ENCODE results near the gene WDR43. TPM values are rescaled to one million over a fixed set of nuclear protein-coding genes. Genes with fewer than 3 reads are reported as not detected.

WDR43 gene
- total and polyA plus RNA-seq, 2 experiments from 2014 or later: 101 to 140 TPM

- TF ChIP-seq ETS1 (IDR thresholded peaks at IDR 0.05): no peak
These were observed 40.3 kb downstream of the WDR43 start (continued) for GRCh38 chr2:28934769-28935168.

- peaks cover 14% of the 10 kb centered on the region for H3K27me3 Mint-ChIP-seq (ENCODE audit: insufficient read depth, low read depth, poor library complexity)
- H3K4me1 ChIP-seq (ENCODE audit: insufficient read depth): no peaks in the 10 kb centered on the region
- H3K27ac ChIP-seq (ENCODE audit: low read depth): peak overlapping the region; percentile 11; the same call in 1 of the 2 replicates
- peaks cover 86% of the 10 kb centered on the region for H3K36me3 ChIP-seq (ENCODE audit: insufficient read depth)
- H2AFZ ChIP-seq: no peak overlapping the region
- peaks cover 40% of the 10 kb centered on the region for H4K20me1 ChIP-seq (replicated peaks; ENCODE audit: insufficient read depth)
- H3K36me3 Mint-ChIP-seq (ENCODE audit: low read depth): peaks cover 95% of the 10 kb centered on the region
- TF ChIP-seq ZNF114 (CRISPR knock-in tag; IDR thresholded peaks at IDR 0.05) (no peak), ZNF331 (CRISPR knock-in tag; IDR thresholded peaks at IDR 0.05; ENCODE audit: low read depth) (no peak), NANOG (IDR thresholded peaks at IDR 0.05; ENCODE audit: borderline replicate concordance) (no peak), EZH2 (IDR thresholded peaks at IDR 0.05; ENCODE audit: low read depth, unreplicated experiment) (no peak)
- H3K4me2 ChIP-seq: no peak overlapping the region
- H3K9me2 ChIP-seq (ENCODE audit: insufficient read depth): no peaks in the 10 kb centered on the region
- H3K27ac Mint-ChIP-seq: no peak overlapping the region
- no peaks in the 10 kb centered on the region; the same call in 1 of the 2 replicates for H3F3A ChIP-seq (replicated peaks; ENCODE audit: low read depth)
- no peak overlapping the region for H3K4me3 Mint-ChIP-seq
- no peak overlapping the region for H3K4me3 ChIP-seq
- no peaks in the 10 kb centered on the region for H3K27me3 ChIP-seq (ENCODE audit: insufficient read depth)
- no peaks in the 10 kb centered on the region for H3K9me3 Mint-ChIP-seq
- H3K79me2 ChIP-seq (replicated peaks; ENCODE audit: insufficient read depth): peaks cover 50% of the 10 kb centered on the region
- ATAC-seq (no peak), DNase-seq (ENCODE audit: low spot score) (no peak)
- H3K4me1 Mint-ChIP-seq: no peaks in the 10 kb centered on the region
These were observed 46.5 kb downstream of the WDR43 start for GRCh38 chr2:28941008-28941407.

- Histone ChIP-seq H3K79me2 (replicated peaks; ENCODE audit: insufficient read depth) (peaks cover 28% of the 10 kb centered on the region), H3K27me3 (ENCODE audit: insufficient read depth) (no peaks in the 10 kb centered on the region), H3K4me3 (no peak overlapping the region), H2AFZ (no peak overlapping the region), H3K4me1 (ENCODE audit: insufficient read depth) (no peaks in the 10 kb centered on the region), H3K36me3 (ENCODE audit: insufficient read depth) (peaks cover 89% of the 10 kb centered on the region), H3K27ac (ENCODE audit: low read depth) (no peak overlapping the region), H3F3A (replicated peaks; ENCODE audit: low read depth) (no peaks in the 10 kb centered on the region; the same call in 1 of the 2 replicates), H3K9me2 (ENCODE audit: insufficient read depth) (no peaks in the 10 kb centered on the region), H4K20me1 (replicated peaks; ENCODE audit: insufficient read depth) (peaks cover 26% of the 10 kb centered on the region; the same call in 1 of the 2 replicates), H3K4me2 (no peak overlapping the region)
- DNase-seq (ENCODE audit: low spot score) (no peak), ATAC-seq (no peak)
- Mint-ChIP-seq H3K9me3 (peaks cover 21% of the 10 kb centered on the region), H3K4me1 (no peaks in the 10 kb centered on the region), H3K27ac (no peak overlapping the region), H3K36me3 (ENCODE audit: low read depth) (peaks cover 95% of the 10 kb centered on the region), H3K4me3 (no peak overlapping the region), H3K27me3 (ENCODE audit: insufficient read depth, low read depth, poor library complexity) (peaks cover 11% of the 10 kb centered on the region)
- no peak for TF ChIP-seq CTCF (conservative IDR thresholded peaks at IDR 0.05; ENCODE audit: low read depth in 2 of 2)
- no peak for TF ChIP-seq NANOG (IDR thresholded peaks at IDR 0.05; ENCODE audit: borderline replicate concordance)
- no peak for TF ChIP-seq CREB1 (CRISPR knock-in tag; IDR thresholded peaks at IDR 0.05; ENCODE audit: low read depth)
- TF ChIP-seq STAT1 (IDR thresholded peaks at IDR 0.05; ENCODE audit: unreplicated experiment): no peak
- no peak for TF ChIP-seq JUNB (IDR thresholded peaks at IDR 0.05; ENCODE audit: unreplicated experiment)
- no peak for TF ChIP-seq POLR2AphosphoS5 (IDR thresholded peaks at IDR 0.05; ENCODE audit: low read depth)
- no peak for TF ChIP-seq REST (IDR thresholded peaks at IDR 0.05; ENCODE audit: unreplicated experiment)
- no peak for TF ChIP-seq EZH2phosphoT487 (IDR thresholded peaks at IDR 0.05; ENCODE audit: unreplicated experiment)
- TF ChIP-seq ZNF114 (CRISPR knock-in tag; IDR thresholded peaks at IDR 0.05): no peak
- no peak for TF ChIP-seq ZNF331 (CRISPR knock-in tag; IDR thresholded peaks at IDR 0.05; ENCODE audit: low read depth)
- no peak for TF ChIP-seq EZH2 (IDR thresholded peaks at IDR 0.05; ENCODE audit: low read depth, unreplicated experiment)
- no peak for TF ChIP-seq ETS1 (IDR thresholded peaks at IDR 0.05)
These were observed 50.2 kb downstream of the WDR43 start for GRCh38 chr2:28944535-28945248.

Measured in GM23338 (cell line).